ENCODE data around the gene BAHCC1.
"Not testable (repeated sequence)": the region's sequence is repeated elsewhere in the genome, so short reads cannot be mapped to it uniquely, and the experiment has no call there.

The BAHCC1 gene

GRCh38 chr17:81424151-81425017 lies 29.1 kb downstream of the BAHCC1 start:
- DNase-seq (ENCODE audit: low read depth, low spot score) = no peak
- H3K9ac ChIP-seq (ENCODE audit: insufficient read length, low read depth) = no peak overlapping the region
- TF ChIP-seq SUZ12 (IDR thresholded peaks at IDR 0.05; ENCODE audit: extremely low read depth, insufficient read depth, insufficient read length) (no peak), ZNF274 (IDR thresholded peaks at IDR 0.05; ENCODE audit: low read depth, low read length) (no peak), YY1 (IDR thresholded peaks at IDR 0.05; ENCODE audit: insufficient read depth, insufficient read length) (no peak)
- H3K4me3 ChIP-seq (ENCODE audit: insufficient read length, low read depth) = no peak overlapping the region
- peaks cover 4% of the 10 kb centered on the region for H3K36me3 ChIP-seq (ENCODE audit: insufficient read depth, insufficient read length, low read length)
- H3K27me3 ChIP-seq (ENCODE audit: insufficient read depth, insufficient read length) = peaks cover 5% of the 10 kb centered on the region
- peaks cover 41% of the 10 kb centered on the region for H3K4me1 ChIP-seq (ENCODE audit: insufficient read depth, insufficient read length)
- peaks cover 9% of the 10 kb centered on the region; the same call in 1 of the 2 replicates for H3K9me3 ChIP-seq (ENCODE audit: insufficient read depth, low read length)

- not testable (repeated sequence) for H3K4me3 ChIP-seq (ENCODE audit: insufficient read length, low read depth); H3K27me3 ChIP-seq (ENCODE audit: insufficient read depth, insufficient read length); H3K9me3 ChIP-seq (ENCODE audit: insufficient read depth, low read length); H3K36me3 ChIP-seq (ENCODE audit: insufficient read depth, insufficient read length, low read length); H3K9ac ChIP-seq (ENCODE audit: insufficient read length, low read depth); DNase-seq (ENCODE audit: low read depth, low spot score)
- H3K4me1 ChIP-seq (ENCODE audit: insufficient read depth, insufficient read length) = peaks cover 41% of the 10 kb centered on the region
Measured at GRCh38 chr17:81425041-81425440, 29.8 kb downstream of the BAHCC1 start.

GRCh38 chr17:81425716-81426392 lies 30.6 kb downstream of the BAHCC1 start:
- peaks cover 37% of the 10 kb centered on the region for H3K4me1 ChIP-seq (ENCODE audit: insufficient read depth, insufficient read length)
- H3K36me3 ChIP-seq (ENCODE audit: insufficient read depth, insufficient read length, low read length); H3K27me3 ChIP-seq (ENCODE audit: insufficient read depth, insufficient read length); H3K4me3 ChIP-seq (ENCODE audit: insufficient read length, low read depth); H3K9me3 ChIP-seq (ENCODE audit: insufficient read depth, low read length); H3K9ac ChIP-seq (ENCODE audit: insufficient read length, low read depth); DNase-seq (ENCODE audit: low read depth, low spot score): not testable (repeated sequence)

- Histone ChIP-seq H3K9me3 (ENCODE audit: insufficient read depth, low read length) (peaks cover 9% of the 10 kb centered on the region; the same call in 1 of the 2 replicates), H3K4me3 (ENCODE audit: insufficient read length, low read depth) (no peak overlapping the region), H3K9ac (ENCODE audit: insufficient read length, low read depth) (no peak overlapping the region), H3K36me3 (ENCODE audit: insufficient read depth, insufficient read length, low read length) (peaks cover 4% of the 10 kb centered on the region), H3K4me1 (ENCODE audit: insufficient read depth, insufficient read length) (peaks cover 39% of the 10 kb centered on the region), H3K27me3 (ENCODE audit: insufficient read depth, insufficient read length) (no peaks in the 10 kb centered on the region)
- DNase-seq (ENCODE audit: low read depth, low spot score) = no peak
- TF ChIP-seq YY1 (IDR thresholded peaks at IDR 0.05; ENCODE audit: insufficient read depth, insufficient read length) (no peak), ZNF274 (IDR thresholded peaks at IDR 0.05; ENCODE audit: low read depth, low read length) (no peak), SUZ12 (IDR thresholded peaks at IDR 0.05; ENCODE audit: extremely low read depth, insufficient read depth, insufficient read length) (no peak)
Measured at GRCh38 chr17:81426393-81427172, 31.3 kb downstream of the BAHCC1 start.

- DNase-seq (ENCODE audit: low read depth, low spot score) = no peak
- Histone ChIP-seq H3K9ac (ENCODE audit: insufficient read length, low read depth) (no peak overlapping the region), H3K27me3 (ENCODE audit: insufficient read depth, insufficient read length) (no peaks in the 10 kb centered on the region), H3K36me3 (ENCODE audit: insufficient read depth, insufficient read length, low read length) (peaks cover 4% of the 10 kb centered on the region), H3K4me3 (ENCODE audit: insufficient read length, low read depth) (no peak overlapping the region), H3K4me1 (ENCODE audit: insufficient read depth, insufficient read length) (peaks cover 33% of the 10 kb centered on the region), H3K9me3 (ENCODE audit: insufficient read depth, low read length) (peaks cover 9% of the 10 kb centered on the region; the same call in 1 of the 2 replicates)
- TF ChIP-seq ZNF274 (IDR thresholded peaks at IDR 0.05; ENCODE audit: low read depth, low read length) (no peak), YY1 (IDR thresholded peaks at IDR 0.05; ENCODE audit: insufficient read depth, insufficient read length) (no peak), SUZ12 (IDR thresholded peaks at IDR 0.05; ENCODE audit: extremely low read depth, insufficient read depth, insufficient read length) (no peak)
Measured at GRCh38 chr17:81427173-81428120, 32.2 kb downstream of the BAHCC1 start.

- TF ChIP-seq YY1 (IDR thresholded peaks at IDR 0.05; ENCODE audit: insufficient read depth, insufficient read length) (no peak), SUZ12 (IDR thresholded peaks at IDR 0.05; ENCODE audit: extremely low read depth, insufficient read depth, insufficient read length) (no peak), ZNF274 (IDR thresholded peaks at IDR 0.05; ENCODE audit: low read depth, low read length) (no peak)
- DNase-seq (ENCODE audit: low read depth, low spot score) = no peak
- H3K9ac ChIP-seq (ENCODE audit: insufficient read length, low read depth) = no peak overlapping the region
- peaks cover 9% of the 10 kb centered on the region; the same call in 1 of the 2 replicates for H3K9me3 ChIP-seq (ENCODE audit: insufficient read depth, low read length)
- H3K4me1 ChIP-seq (ENCODE audit: insufficient read depth, insufficient read length) = peaks cover 27% of the 10 kb centered on the region
- no peaks in the 10 kb centered on the region for H3K27me3 ChIP-seq (ENCODE audit: insufficient read depth, insufficient read length)
- peaks cover 4% of the 10 kb centered on the region for H3K36me3 ChIP-seq (ENCODE audit: insufficient read depth, insufficient read length, low read length)
- H3K4me3 ChIP-seq (ENCODE audit: insufficient read length, low read depth) = no peak overlapping the region
Measured at GRCh38 chr17:81428121-81428515, 32.9 kb downstream of the BAHCC1 start.

Measured in NT2/D1 (cell line).